ENCODE measurements around the gene SPP2. TPM values are rescaled to one million over a fixed set of nuclear protein-coding genes. Genes with fewer than 3 reads are reported as not detected.

Gene SPP2
- total RNA-seq, 2 donors from 2014 or later, result not detected

DNA sequence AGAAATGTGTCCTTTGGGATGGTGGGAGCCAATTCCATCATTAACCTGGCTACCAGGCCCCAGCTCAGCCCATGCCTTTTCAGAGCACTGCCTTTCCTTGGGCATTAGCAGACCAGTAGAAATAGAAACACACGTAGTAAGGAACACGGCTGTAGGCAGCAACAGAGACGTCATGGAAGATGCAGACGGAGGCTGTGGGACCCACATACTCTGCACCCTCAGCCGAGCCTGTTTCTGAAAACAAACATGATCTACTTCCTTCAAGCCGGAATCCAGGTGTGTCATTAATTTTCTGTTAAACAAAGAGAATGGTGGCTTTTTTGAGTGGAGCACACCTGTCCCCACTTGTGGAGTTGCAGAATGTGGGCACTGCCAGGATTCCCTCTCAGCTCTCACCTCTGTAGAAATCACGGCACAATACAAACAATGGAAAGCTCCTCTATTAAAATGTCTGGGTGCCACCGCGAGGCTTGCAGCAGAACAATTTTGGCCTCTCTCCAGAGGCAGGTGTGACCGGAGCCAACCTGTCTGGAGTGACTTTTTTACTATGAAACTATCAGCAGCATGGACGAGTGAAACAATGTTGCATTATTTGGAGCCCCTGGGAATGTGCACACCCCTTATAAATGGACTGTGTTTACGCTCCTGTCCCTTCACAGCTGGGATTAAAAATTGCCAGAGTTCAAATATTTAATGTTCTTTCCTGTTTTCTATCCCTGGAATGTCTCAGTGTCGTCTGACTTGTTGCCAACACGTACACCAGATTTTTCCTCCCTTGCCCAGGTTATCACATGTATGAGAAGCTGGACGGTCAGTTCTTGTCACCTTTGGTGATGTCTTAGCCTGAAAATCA, 31.7 kb downstream of the SPP2 start:
- peak; percentile 97 for ATAC-seq
- intact Hi-C loops (cut with DNase I, micrococcal nuclease), result no loop called here
- DNase-seq, result peak; percentile 45 to 57

DNA sequence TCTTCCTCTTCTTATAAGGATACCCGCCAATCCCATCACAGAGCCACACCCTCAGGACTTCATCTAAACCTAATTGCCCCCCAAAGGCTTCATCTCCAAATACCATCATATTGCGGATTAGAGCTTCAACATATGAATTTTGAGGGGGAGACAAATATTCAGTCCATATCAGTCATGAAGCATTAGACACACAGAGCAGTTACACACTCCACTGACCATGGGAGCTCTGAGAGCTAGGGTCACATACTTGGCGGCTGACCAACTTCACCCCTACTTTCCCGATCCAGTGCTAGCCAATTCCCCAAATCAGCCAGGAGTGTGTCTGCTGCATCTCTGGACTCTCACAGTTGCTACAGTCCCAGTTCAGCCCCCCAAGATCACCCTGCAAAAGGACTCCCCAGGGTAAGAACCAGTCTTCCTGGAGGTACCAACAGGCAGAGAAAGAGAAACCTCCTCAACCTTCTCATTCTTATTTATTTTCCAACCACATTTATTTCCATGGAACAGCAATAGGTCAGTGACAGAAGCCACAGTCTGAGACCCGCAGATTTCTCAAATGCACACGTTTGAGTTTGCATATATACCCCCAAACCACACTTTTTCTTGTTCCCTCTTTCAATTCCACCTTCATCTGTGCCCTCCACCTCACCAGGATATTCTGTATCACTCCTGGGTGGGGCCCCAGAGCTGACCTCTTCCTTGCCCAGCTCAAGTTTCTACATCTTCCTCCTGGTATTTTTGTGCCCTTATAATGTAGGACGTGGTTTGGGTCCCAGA, 33.3 kb downstream of the SPP2 start:
- intact Hi-C loops (cut with DNase I, micrococcal nuclease), result no loop called here
- DNase-seq, result no peak
- ATAC-seq, result no peak

DNA sequence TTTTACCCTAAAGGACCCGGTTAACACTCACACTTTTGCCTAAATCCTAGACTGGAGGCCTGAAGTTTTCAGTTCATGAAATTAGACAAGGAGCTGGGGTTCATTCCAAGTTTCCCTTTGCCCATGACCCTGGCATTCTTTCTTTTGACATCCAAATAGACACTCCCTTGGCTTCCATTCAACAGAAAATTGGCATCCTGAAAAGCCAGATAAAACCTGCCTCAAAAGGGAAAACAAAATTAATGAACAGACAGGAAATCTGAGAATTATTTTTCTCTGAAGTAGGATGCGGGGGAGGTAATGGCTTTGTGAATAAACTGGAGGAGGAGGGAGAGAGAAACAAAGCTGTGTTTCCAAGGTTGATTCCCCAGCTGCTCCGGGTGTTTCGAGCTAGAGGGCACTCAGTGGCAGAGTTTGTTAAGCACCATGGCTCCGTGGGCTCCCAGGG, 41.0 kb downstream of the SPP2 start:
- ATAC-seq (no peak), DNase-seq (no peak)
- intact Hi-C loops (cut with DNase I, micrococcal nuclease), result no loop called here

DNA sequence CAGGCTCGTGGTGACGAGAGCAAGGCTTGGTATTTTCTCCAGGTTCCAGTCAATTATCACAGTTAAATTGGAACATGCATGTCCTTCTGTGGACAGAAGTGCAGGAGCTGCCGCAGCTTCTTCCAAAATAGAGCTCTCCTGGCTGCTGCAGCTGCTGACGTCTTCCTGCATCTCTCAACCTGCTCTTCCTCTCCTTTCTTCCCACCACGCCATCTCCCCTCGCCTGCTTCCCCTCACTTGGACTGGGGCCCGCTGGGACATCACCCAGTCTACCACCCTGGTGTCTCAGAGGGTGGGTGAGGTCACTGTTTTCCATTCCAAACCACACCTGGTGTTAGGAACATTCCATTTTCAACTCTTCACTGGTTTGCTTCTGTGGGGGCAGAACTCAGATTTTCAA, 41.4 kb downstream of the SPP2 start:
- ATAC-seq (no peak), DNase-seq (no peak)
- intact Hi-C loops (cut with DNase I, micrococcal nuclease), result no loop called here

DNA sequence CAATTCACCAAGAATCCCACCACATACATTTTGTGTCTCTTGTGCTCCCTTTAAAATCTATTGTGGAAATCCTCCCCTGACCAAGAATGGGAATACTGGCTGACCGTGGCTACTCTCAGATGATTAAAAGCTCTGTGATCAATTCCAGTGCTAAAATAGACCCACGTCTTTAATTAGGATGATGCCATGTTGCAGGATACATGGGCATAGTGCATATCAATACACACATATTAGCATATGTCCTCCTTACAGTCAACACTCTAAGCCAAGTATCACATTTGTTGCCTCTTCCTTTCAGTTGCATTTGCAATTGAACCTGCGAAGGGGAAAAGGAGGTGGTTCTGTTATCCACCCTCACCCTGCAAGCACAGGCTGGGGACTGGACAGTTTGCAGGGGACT, 41.8 kb downstream of the SPP2 start:
- ATAC-seq (no peak), DNase-seq (no peak)
- intact Hi-C loops (cut with DNase I, micrococcal nuclease), result no loop called here

DNA sequence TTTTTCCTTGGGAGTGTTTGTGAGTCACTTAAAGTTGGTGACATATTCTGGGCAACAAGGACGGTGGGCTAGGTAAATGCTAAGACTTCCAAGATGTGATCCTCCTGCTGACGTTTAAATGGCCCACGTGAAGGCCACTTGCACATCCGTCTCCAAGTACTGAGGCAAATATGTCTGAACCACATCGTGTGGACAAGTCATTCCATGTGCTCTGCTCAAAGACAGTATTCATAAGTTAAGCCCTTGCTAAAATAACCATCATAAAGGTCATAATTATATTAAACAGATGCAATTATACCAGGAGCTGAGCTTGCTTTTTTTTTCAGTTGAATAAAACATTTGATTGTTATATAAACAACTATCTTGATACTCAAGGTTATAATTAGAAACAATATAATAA, 44.8 kb downstream of the SPP2 start:
- DNase-seq, result no peak
- no peak for ATAC-seq
- intact Hi-C loops (cut with DNase I, micrococcal nuclease), result no loop called here

DNA sequence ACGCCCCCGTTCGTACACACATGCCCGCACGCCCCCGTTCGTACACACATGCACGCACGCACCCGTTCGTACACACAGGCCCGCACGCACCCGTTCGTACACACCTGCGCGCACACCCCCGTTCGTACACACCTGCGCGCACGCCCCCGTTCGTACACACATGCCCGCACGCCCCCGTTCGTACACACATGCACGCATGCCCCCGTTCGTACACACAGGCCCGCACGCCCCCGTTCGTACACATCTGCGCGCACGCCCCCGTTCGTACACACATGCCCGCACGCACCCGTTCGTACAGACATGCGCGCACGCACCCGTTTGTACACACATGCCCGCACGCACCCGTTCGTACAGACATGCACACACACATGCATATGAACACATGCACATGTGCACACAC, 45.7 kb downstream of the SPP2 start:
- intact Hi-C loops (cut with DNase I, micrococcal nuclease), result no loop called here
- DNase-seq, result no peak
- no peak for ATAC-seq

DNA sequence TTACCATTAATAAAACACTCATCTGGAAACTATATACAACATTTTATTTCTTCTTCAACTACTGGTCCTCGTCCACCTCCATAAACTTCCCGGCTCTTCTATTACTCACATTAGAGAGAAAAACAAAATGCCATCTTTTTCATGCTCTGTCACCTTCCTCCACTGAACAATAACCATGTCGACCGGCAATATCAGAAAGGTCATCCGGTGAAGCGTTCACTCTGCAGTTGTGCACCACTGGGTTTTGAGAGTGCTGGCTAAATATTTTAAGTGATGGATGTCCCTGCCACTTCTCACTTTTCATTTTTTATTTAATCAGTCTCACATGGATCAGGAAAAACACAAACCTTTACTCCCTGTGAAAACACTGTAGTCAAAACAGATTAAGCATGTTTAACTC, 48.2 kb downstream of the SPP2 start:
- intact Hi-C loops (cut with DNase I, micrococcal nuclease), result no loop called here
- DNase-seq (no peak), ATAC-seq (no peak)

DNA sequence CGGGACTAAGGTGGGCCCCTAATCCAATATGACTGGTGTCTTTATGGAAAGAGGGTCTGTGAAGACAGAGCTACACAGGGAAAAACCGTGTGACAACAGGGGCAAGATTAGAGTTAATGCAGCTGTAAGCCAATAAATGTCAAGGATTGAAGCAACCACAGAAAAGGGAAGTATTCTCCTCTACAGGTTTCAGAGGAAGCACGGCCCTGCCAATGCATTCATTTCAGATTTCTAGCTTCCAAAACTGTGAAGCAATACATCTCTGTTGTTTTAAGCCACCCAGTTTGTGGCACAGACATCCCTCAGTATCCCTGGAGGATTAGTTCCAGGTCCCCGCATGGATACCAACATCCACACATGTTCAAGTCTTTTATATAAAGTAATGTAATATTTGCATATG, 48.8 kb downstream of the SPP2 start:
- no peak for ATAC-seq
- DNase-seq, result no peak
- intact Hi-C loops (cut with DNase I, micrococcal nuclease), result no loop called here

DNA sequence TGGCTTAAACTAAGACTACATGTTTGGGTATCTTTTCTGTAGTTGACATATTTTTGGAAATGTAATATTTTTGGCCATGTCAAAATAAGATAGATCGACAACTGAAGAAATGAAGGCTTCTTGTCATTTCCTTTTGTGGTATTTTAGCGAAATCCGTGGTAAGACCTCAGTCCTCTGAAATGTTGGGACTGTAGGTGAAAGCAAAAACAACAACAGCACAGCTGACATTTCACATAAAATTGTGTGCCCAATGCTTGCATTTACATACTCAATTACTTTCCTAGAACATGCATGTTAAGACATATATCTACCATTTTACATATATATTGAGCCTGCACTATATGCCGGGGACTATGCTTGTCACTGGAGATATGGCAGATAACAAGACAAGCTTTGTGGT, 50.2 kb downstream of the SPP2 start:
- ATAC-seq (no peak), DNase-seq (no peak)
- intact Hi-C loops (cut with DNase I, micrococcal nuclease), result no loop called here

DNA sequence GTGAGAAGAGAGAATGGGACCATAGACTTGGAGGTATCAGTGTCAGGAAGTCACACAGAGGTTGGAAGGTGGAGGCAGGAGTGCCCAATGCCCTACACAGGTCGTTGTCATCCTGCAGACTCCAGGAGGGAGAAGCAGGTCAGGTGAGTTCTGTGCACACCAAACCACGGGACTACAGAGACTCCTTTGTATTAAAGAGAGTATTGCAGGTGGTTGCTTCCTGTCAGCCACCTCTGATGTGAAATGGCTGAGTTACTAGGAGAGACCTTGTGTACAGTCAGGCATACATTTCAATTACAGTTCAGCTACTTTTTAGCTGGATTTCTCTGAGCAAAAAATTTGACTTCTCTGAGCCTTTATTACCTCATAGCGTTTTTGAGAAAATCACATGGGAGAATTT, 51.6 kb downstream of the SPP2 start:
- DNase-seq (no peak), ATAC-seq (peak; percentile 83)
- intact Hi-C loops (cut with DNase I, micrococcal nuclease), result no loop called here

DNA sequence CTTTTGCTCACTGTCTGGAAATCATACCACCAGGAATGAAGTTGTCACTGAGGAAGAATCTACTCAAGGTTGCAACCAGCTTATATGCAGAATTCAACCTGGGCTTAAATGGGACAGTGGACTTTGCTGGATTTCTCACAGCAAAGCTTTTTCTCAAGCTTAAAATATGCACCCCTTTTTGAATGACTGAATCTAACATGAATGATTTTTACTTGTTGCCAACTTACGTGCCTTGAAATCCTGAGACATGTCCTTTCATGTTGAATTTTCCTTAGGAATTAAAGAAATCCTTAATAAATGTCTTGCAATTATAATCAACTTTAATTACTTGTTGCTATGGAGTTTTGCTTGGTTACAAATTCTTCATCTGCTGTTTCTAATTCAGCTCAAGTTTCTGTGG, 57.4 kb downstream of the SPP2 start:
- DNase-seq (no peak), ATAC-seq (no peak)
- intact Hi-C loops (cut with DNase I, micrococcal nuclease), result no loop called here

DNA sequence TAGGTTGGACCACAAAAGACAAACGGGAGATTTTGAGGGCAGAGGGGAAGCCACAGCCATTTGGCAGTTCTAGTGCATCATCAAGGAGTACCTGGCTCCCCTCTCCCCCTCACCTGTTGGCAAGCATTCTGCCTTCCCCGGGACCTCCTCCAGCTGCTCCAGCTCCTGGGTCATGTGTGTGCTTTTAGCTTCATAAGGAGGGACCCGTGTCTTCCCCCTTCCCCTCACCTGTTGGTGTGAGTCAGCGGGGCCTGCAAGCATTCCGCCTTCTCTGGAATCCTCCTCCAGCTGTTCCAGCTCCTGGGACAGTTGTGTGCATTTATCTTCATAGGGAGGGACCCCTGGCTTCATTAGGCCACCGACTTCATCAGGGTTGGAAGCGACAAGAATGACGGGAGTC, 58.8 kb downstream of the SPP2 start:
- ATAC-seq (no peak), DNase-seq (no peak)
- intact Hi-C loops (cut with DNase I, micrococcal nuclease), result no loop called here

DNA sequence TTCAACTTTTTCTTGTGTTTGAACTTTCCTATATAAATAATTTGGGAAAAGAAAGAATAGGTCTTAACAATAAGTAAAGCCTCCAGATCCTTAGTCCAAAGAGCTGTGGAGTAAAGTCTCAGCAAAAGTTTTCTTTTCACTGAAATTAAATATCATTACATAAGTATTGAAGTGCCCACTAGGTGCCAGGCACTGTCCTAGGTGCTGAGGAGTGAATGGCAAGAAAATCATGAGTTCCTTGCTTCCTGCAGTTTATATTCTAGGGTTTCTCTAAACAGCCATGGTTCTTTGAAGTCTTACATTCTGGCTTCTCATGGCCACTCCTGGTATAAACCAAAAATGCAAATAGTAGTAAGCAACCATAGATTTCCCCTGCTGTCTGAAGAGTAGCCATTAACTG, 59.7 kb downstream of the SPP2 start:
- intact Hi-C loops (cut with DNase I, micrococcal nuclease), result no loop called here
- ATAC-seq, result no peak
- DNase-seq, result no peak

DNA sequence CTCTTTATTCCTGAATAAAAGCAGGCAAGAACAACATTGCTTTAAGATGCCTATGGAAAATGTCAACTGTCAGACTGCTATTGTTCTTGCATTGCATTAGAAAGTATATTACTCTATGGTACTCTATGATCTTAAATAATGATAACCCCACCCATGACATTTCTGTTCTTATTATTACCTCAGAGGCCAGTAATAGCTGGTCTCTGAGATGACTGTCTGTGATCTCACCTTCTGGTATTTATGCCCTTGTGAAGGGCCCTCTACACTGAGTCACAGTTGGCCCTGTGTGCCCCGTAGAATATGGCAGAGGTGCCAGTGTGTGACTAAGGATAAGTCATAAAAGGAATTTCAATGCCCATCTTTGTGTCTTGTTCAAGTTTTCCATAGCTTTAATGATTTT, 61.0 kb downstream of the SPP2 start:
- DNase-seq, result no peak
- intact Hi-C loops (cut with DNase I, micrococcal nuclease), result no loop called here
- ATAC-seq, result no peak

DNA sequence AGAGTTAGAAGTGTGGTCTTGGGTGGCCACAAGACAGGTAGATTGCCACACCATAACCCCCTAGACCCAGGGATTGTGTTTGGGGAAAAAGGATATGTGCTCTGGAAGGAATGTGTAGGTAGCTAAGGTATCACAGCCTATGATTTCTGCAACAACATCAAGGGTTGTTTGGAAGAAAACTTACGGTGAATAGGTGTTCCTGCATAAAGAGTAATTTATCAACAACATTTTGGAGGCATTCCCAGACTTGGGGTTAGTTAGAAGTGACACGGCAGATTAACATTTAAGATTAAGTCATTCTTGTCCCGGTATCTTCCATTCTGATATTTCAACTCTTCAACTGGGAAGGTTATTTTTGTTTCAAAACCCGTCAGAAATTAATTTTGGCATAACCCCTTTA, 65.5 kb downstream of the SPP2 start:
- ATAC-seq (no peak), DNase-seq (no peak)
- intact Hi-C loops (cut with DNase I, micrococcal nuclease), result no loop called here

DNA sequence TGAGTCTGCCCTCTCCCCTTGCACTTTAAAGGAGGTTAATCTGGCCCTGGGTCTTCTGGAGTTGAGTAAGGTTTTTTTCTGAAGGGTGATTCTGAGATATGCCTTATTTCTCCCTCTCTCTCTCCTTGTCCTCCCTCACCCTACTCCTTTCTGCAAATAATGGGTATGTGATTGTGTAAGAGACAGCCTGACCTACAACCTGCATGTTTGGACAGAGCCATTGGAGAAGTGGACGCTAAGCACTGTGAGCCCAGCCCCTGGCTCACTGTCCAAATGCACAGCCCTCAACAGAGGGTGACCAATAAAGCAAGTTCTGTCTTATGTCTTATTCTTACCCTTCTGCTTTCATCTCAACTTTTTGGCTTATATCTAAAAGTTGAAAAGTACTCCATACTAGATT, 71.5 kb downstream of the SPP2 start:
- no peak for ATAC-seq
- intact Hi-C loops (cut with DNase I, micrococcal nuclease), result no loop called here

DNA sequence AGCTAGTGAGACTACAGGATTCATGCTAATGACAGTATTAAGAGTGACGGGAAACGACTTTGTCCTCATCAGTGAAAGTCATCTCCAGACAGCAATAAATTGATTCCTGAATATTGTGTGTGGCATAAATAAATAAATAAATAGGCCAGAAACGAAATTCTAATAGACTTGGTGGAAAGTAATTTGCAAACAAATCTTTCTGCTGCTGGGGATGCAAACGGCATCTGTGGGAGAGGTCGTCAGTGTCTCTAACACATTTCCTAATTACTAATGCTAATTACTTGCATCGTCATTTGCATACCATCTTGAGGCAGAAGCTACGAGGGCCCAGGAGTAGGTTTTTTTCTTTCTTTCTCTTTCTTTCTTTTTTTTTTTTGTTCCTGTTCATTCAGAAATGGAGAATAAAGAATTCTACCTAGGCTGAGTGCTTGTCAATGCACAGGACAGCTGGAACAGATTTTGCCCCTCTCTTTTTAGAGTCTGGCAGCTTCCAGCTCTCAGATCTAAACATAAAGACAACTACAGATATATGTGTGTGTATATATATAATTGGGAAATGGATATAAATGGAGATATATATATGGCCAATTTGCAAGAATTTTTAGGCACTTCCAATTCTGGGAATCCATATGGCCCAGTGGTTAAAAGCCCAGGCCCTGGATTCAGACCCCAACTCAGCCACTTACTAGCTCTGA, 75.1 kb downstream of the SPP2 start:
- ATAC-seq (no peak), DNase-seq (no peak)
- intact Hi-C loops (cut with DNase I, micrococcal nuclease), result no loop called here

More for the DNA sequence above, 71.5 kb downstream of the SPP2 start:
- DNase-seq, result no peak

DNA sequence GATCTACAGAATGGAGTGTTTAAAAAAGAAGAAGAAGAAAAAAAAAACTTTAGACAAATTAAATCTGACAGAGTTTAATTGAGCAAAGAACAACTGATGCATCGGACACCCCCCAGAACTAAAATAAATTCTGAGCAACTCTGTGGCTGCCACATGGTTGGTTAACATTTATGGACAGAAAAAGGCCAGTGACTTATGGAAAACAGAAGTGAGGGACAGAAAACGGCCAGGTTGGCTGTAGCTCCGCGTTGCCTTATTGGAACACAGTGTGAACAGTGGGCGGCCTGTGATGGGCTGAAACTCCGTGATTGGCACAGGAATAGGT, 75.6 kb downstream of the SPP2 start:
- DNase-seq, result no peak
- ATAC-seq, result no peak
- intact Hi-C loops (cut with DNase I, micrococcal nuclease), result no loop called here
